K562 (cell line): ENCODE data around the gene WNT7A. TPM values are rescaled to one million over a fixed set of nuclear protein-coding genes. Genes with fewer than 3 reads are reported as not detected.

Source experiments
- ATAC-seq: fragments of 200-7000 bp; cut with Tn5 transposase; 3 replicates; pipeline ENCODE4 v1.9.1; 2020; ENCODE audit warnings: moderate library complexity
- BruUV-seq: library from RNA; stranded (reverse); fragments of 400-500 nt; replicated peaks from 2 replicates; lab custom pipeline; 2021; lab: Mats Ljungman, UMichigan
- CTCF ChIA-PET: fragments of 300-600 bp; formaldehyde crosslinking; extraction: SDS; loops from one replicate; lab custom pipeline; 2021; ENCODE audit warnings: low intra/inter-chr PET ratio; lab: Yijun Ruan, JAX
- POLR2A ChIA-PET: fragments of 300-600, 350-650 bp; sonication (Branson Sonifier 250); formaldehyde crosslinking; extraction: SDS; loops from one replicate; lab custom pipeline; 2021; ENCODE audit warnings: antibody characterized with exemption, inconsistent platforms; lab: Yijun Ruan, JAX
- DNase-seq, 4 experiments: peaks; one replicate each; pipeline versions ENCODE4 v3.0.0 to v3.0.0-alpha.2; 2011 to 2018; ENCODE audit warnings: low spot score in 3 of 4, mixed read lengths in 3 of 4; ENCODE audit errors: extremely low read depth in 1 of 4
- FAIRE-seq: peaks from 2 replicates; lab custom pipeline; 2011; peaks lifted over from hg19 to GRCh38; lab: Jason Lieb, UNC
- H2AFZ ChIP-seq: 2 replicates; pipeline ENCODE4 v1.6.0; 2011; ENCODE audit warnings: low read depth, low read length, control low read depth, inconsistent platforms
- H3K27ac ChIP-seq: fragments of 200-600 bp; 3 replicates; pipeline ENCODE4 v1.8.0; 2011; ENCODE audit warnings: low read depth, mild to moderate bottlenecking, control low read depth, inconsistent platforms, low read length, moderate library complexity, mixed read lengths; ENCODE audit errors: extremely low read depth
- H3K27me3 ChIP-seq, 2 experiments: fragments of 300-600 bp in 1 of 2; 2 replicates in 1 of 2; 3 replicates in 1 of 2; pipeline versions ENCODE4 v1.6.0 to v1.8.0; 2011; ENCODE audit warnings: inconsistent platforms in 2 of 2, low read length in 2 of 2, mild to moderate bottlenecking in 1 of 2, mixed read lengths in 1 of 2, moderate library complexity in 1 of 2; ENCODE audit not compliant: control insufficient read depth in 2 of 2, insufficient read depth in 2 of 2
- H3K36me3 ChIP-seq: fragments of 300-600 bp; 3 replicates; pipeline ENCODE4 v1.8.0; 2011; ENCODE audit warnings: mild to moderate bottlenecking, low read length, inconsistent platforms; ENCODE audit not compliant: control insufficient read depth, insufficient read depth
- H3K4me1 ChIP-seq, 2 experiments: fragments of 200-600 bp in 1 of 2; replicated peaks in 1 of 2; 2 replicates in 1 of 2; 3 replicates in 1 of 2; pipeline versions ENCODE4 v1.5.1 to v1.8.0; 2011; ENCODE audit warnings: inconsistent platforms in 2 of 2, low read length in 2 of 2, mild to moderate bottlenecking in 1 of 2, mixed read lengths in 1 of 2, moderate library complexity in 1 of 2; ENCODE audit not compliant: control insufficient read depth in 2 of 2, insufficient read depth in 2 of 2
- H3K4me2 ChIP-seq: 2 replicates; pipeline ENCODE4 v1.6.1; 2011; ENCODE audit warnings: low read length, control low read depth, inconsistent platforms, mixed read lengths; ENCODE audit not compliant: insufficient read depth
- H3K4me3 ChIP-seq: fragments of 200-600 bp; sonication (generic), shearing (Covaris generic); 2 replicates; pipeline ENCODE4 v1.5.1; 2016; ENCODE audit warnings: control low read depth, inconsistent platforms
- H3K79me2 ChIP-seq: fragments of 200-600 bp; 3 replicates; pipeline ENCODE4 v1.8.0; 2011; ENCODE audit warnings: low read length, inconsistent platforms; ENCODE audit not compliant: control insufficient read depth, insufficient read depth
- H3K9ac ChIP-seq, 2 experiments: 2 replicates each; pipeline versions ENCODE4 v1.6.0 to v1.6.1; 2011; ENCODE audit warnings: low read depth in 2 of 2, low read length in 2 of 2, control low read depth in 1 of 2, inconsistent platforms in 1 of 2, mild to moderate bottlenecking in 1 of 2, mixed read lengths in 1 of 2; ENCODE audit not compliant: insufficient read depth in 1 of 2
- H3K9me1 ChIP-seq: one replicate; pipeline ENCODE4 v1.6.0; 2011; ENCODE audit warnings: inconsistent platforms, mild to moderate bottlenecking, low read length, moderate library complexity; ENCODE audit not compliant: control insufficient read depth, insufficient read depth
- H3K9me3 ChIP-seq: replicated peaks from 2 replicates; pipeline ENCODE4 v1.5.1; 2011; ENCODE audit warnings: low read depth, low read length, inconsistent platforms; ENCODE audit not compliant: control insufficient read depth, insufficient read depth
- H4K20me1 ChIP-seq: replicated peaks from 2 replicates; pipeline ENCODE4 v1.6.1; 2011; ENCODE audit warnings: low read length, inconsistent platforms, mixed read lengths; ENCODE audit not compliant: control insufficient read depth, insufficient read depth
- CBX5 ChIP-seq: IDR thresholded peaks from 2 replicates; pipeline ENCODE4 v1.6.1; 2014; ENCODE audit warnings: low read depth, borderline replicate concordance
- CREBBP ChIP-seq: IDR thresholded peaks from one replicate; pipeline ENCODE4 v1.6.1; 2012; ENCODE audit warnings: low read depth, mild to moderate bottlenecking, control low read depth, inconsistent platforms, low read length
- GATAD2B ChIP-seq: fragments of 450-650 bp; IDR thresholded peaks from 2 replicates; pipeline ENCODE4 v1.6.1; 2017; ENCODE audit warnings: mild to moderate bottlenecking, borderline replicate concordance
- MTA2 ChIP-seq: fragments of 450-650 bp; IDR thresholded peaks from 2 replicates; pipeline ENCODE4 v1.6.1; 2016; ENCODE audit warnings: low read depth
- POLR3G ChIP-seq: IDR thresholded peaks from 2 replicates; pipeline ENCODE4 v1.6.1; 2011; ENCODE audit not compliant: insufficient read length, insufficient replicate concordance; ENCODE audit errors: extremely low read depth
- SMARCA5 ChIP-seq: fragments of 450-650 bp; IDR thresholded peaks from 2 replicates; pipeline ENCODE4 v1.6.1; 2016
- SPI1 ChIP-seq: IDR thresholded peaks from 2 replicates; pipeline ENCODE4 v1.6.1; 2011; ENCODE audit warnings: low read depth, low read length, control low read depth, borderline replicate concordance
- ZNF644 ChIP-seq: fragments of 200-800 bp; sonication (Bioruptor generic); IDR thresholded peaks from 2 replicates; pipeline ENCODE4 v1.6.1; 2016; ENCODE audit warnings: low read depth, missing genetic modification characterization, missing compliant biosample characterization
- WGBS: fragments of 100-300 bp; shearing (Covaris generic); methylation state at CpG from one replicate; pipeline ENCODE4 v1.1.6; 2016; ENCODE audit warnings: low coverage, mixed read lengths; ENCODE audit not compliant: insufficient coverage; ENCODE audit errors: missing lambda C conversion rate; 5-methylcytosine and 5-hydroxymethylcytosine counted together
- in situ Hi-C: fragments of 300-500 bp; cut with MboI; formaldehyde crosslinking; loops from 4 replicates; pipeline ENCODE4 v1.15.0; 2018; ENCODE audit warnings: inconsistent platforms, mixed read lengths
- intact Hi-C: fragments of 100-400 bp; cut with micrococcal nuclease; formaldehyde crosslinking; loops from 2 replicates; pipeline ENCODE4 v1.14.2; 2022
- polyA plus RNA-seq, 8 experiments: library from polyadenylated mRNA; depleted of rRNA in 4 of 8; stranded (reverse) in 5 of 8; unstranded in 3 of 8; fragments of >200 nt; fragmentation: Nextera tagmentation in 2 of 8; fragmentation: Illumina TruSeq in 1 of 8; extraction: Ambion mirVana in 2 of 8; extraction: Trizol in 1 of 8; gene quantifications; 2 replicates each; pipeline versions ENCODE4 v1.2.1 to v1.2.3, GENCODE V29; 2011 to 2014; ENCODE audit warnings: inconsistent platforms in 1 of 8, missing spikeins in 1 of 8
- total RNA-seq, 7 experiments: library from RNA; depleted of rRNA in 6 of 7; stranded (reverse); fragments of >200 nt in 6 of 7; fragmentation: Illumina TruSeq in 2 of 7; extraction: Trizol in 2 of 7; gene quantifications; 2 replicates each; pipeline versions ENCODE4 v1.2.1 to v1.2.3, GENCODE V29; 2011 to 2021; ENCODE audit warnings: low replicate concordance in 1 of 7
- TF ChIP-seq, protein P1 (sequence below): fragments of 250-450 bp; sonication (Bioruptor Pico); IDR thresholded peaks from 2 replicates; pipeline ENCODE4 v1.8.0; 2022; ENCODE audit warnings: moderate library complexity, mild to moderate bottlenecking, inconsistent platforms
- TF ChIP-seq, protein P2 (sequence below): fragments of 150-350 bp; conservative IDR thresholded peaks from 2 replicates; pipeline ENCODE4 v1.6.1; 2014; ENCODE audit warnings: low read length

WNT7A gene
- total and polyA plus RNA-seq, 9 of the 15 experiments (the other 6 are each of a cell fraction or from before 2014, with no cell fraction given), result 0.03 TPM; not detected in 8

GRCh38 chr3:13881536-13882410, 1.9 kb upstream of the WNT7A start:
- H3K4me2 ChIP-seq, result no peak overlapping the region
- H2AFZ ChIP-seq, result no peak overlapping the region
- H3K4me1 ChIP-seq, result peaks cover 0 to 32% of the 10 kb centered on the region in 2 experiments; a peak in 2 of 5 replicates
- H3K79me2 ChIP-seq, result no peaks in the 10 kb centered on the region
- no peak for FAIRE-seq
- POLR2A ChIA-PET, result interaction anchor here (0.5 to 0.7 kb wide), 2 partner anchors 82 to 227 kb away, joined by 3 read pairs; no protein-coding TSS in a partner anchor
- CTCF ChIA-PET, result no interaction called here
- intact Hi-C loops (loop anchor here (5.0 kb wide), 1 partner anchor 384 kb away; no protein-coding TSS in a partner anchor), in situ Hi-C loops (loop anchor here (10.0 kb wide), 1 partner anchor 387 kb away; no protein-coding TSS in a partner anchor)
- no peak overlapping the region for H3K27ac ChIP-seq
- WGBS, result 17% methylated on average over 7 of the region's 7 CpGs
- BruUV-seq, result no TSS peak
- no peak overlapping the region for H3K9ac ChIP-seq
- TF ChIP-seq, protein P1, sequence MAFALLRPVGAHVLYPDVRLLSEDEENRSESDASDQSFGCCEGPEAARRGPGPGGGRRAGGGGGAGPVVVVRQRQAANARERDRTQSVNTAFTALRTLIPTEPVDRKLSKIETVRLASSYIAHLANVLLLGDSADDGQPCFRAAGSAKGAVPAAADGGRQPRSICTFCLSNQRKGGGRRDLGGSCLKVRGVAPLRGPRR (CRISPR knock-in tag), result no peak
- no peak for TF ChIP-seq MTA2
- TF ChIP-seq, protein P2, sequence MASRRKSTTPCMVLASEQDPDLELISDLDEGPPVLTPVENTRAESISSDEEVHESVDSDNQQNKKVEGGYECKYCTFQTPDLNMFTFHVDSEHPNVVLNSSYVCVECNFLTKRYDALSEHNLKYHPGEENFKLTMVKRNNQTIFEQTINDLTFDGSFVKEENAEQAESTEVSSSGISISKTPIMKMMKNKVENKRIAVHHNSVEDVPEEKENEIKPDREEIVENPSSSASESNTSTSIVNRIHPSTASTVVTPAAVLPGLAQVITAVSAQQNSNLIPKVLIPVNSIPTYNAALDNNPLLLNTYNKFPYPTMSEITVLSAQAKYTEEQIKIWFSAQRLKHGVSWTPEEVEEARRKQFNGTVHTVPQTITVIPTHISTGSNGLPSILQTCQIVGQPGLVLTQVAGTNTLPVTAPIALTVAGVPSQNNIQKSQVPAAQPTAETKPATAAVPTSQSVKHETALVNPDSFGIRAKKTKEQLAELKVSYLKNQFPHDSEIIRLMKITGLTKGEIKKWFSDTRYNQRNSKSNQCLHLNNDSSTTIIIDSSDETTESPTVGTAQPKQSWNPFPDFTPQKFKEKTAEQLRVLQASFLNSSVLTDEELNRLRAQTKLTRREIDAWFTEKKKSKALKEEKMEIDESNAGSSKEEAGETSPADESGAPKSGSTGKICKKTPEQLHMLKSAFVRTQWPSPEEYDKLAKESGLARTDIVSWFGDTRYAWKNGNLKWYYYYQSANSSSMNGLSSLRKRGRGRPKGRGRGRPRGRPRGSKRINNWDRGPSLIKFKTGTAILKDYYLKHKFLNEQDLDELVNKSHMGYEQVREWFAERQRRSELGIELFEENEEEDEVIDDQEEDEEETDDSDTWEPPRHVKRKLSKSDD, result no peak
- TF ChIP-seq SMARCA5, result no peak
- no peak for TF ChIP-seq POLR3G
- no peak for TF ChIP-seq CREBBP
- no peak for TF ChIP-seq CBX5
- TF ChIP-seq ZNF644, result no peak
- TF ChIP-seq SPI1, result no peak
- no peak for TF ChIP-seq GATAD2B
- H3K4me3 ChIP-seq, result no peak overlapping the region
- no peak for ATAC-seq
- no peaks in the 10 kb centered on the region for H3K9me3 ChIP-seq
- H3K36me3 ChIP-seq, result no peaks in the 10 kb centered on the region
- H3K27me3 ChIP-seq, result peaks cover 35 to 57% of the 10 kb centered on the region in 2 experiments; a peak in 4 of 5 replicates
- peaks cover 4% of the 10 kb centered on the region for H3K9me1 ChIP-seq
- no peak for DNase-seq
- peaks cover 10% of the 10 kb centered on the region; the same call in 1 of the 2 replicates for H4K20me1 ChIP-seq
